Suprapubic skin (tissue), 4 donors: ENCODE results near the gene MSN. TPM values are rescaled to one million over a fixed set of nuclear protein-coding genes. Genes with fewer than 3 reads are reported as not detected.
"Not testable (repeated sequence)": the region's sequence is repeated elsewhere in the genome, so short reads cannot be mapped to it uniquely, and the experiment has no call there.

Source experiments
- DNase-seq, 2 donors: peaks; one replicate each; pipeline ENCODE4 v3.0.0-alpha.2; 2019; ENCODE audit warnings: low spot score in 2 of 2
- H3K27ac ChIP-seq: fragments of 200-600 bp; sonication (generic); one replicate; pipeline ENCODE4 v1.5.1; 2019
- H3K27me3 ChIP-seq: fragments of 200-600 bp; sonication (generic); one replicate; pipeline ENCODE4 v1.5.1; 2019
- H3K36me3 ChIP-seq: fragments of 200-600 bp; sonication (generic); one replicate; pipeline ENCODE4 v1.5.1; 2019
- H3K4me1 ChIP-seq: fragments of 200-600 bp; sonication (generic); one replicate; pipeline ENCODE4 v1.5.1; 2019
- H3K4me3 ChIP-seq: fragments of 200-600 bp; sonication (generic); one replicate; pipeline ENCODE4 v1.5.1; 2019; ENCODE audit warnings: mild to moderate bottlenecking
- H3K9me3 ChIP-seq: fragments of 200-600 bp; sonication (generic); one replicate; pipeline ENCODE4 v1.5.1; 2019
- CTCF ChIP-seq, 2 donors: fragments of 200-600 bp in 1 of 2; fragments of 450-650 bp in 1 of 2; sonication (generic) in 1 of 2; IDR thresholded peaks; one replicate each; pipeline ENCODE4 v1.5.1; 2016 to 2019; ENCODE audit warnings: antibody characterized with exemption in 2 of 2, mild to moderate bottlenecking in 1 of 2, moderate library complexity in 1 of 2
- EP300 ChIP-seq: sonication (generic); formaldehyde crosslinking; IDR thresholded peaks from one replicate; pipeline ENCODE4 v1.6.1; 2017; ENCODE audit warnings: antibody characterized with exemption
- POLR2A ChIP-seq, 2 donors: fragments of 450-650 bp; IDR thresholded peaks; one replicate each; pipeline ENCODE4 v1.6.1; 2017; ENCODE audit warnings: antibody characterized with exemption in 2 of 2, mild to moderate bottlenecking in 2 of 2, moderate library complexity in 2 of 2
- POLR2AphosphoS5 ChIP-seq, 3 donors: sonication (generic); formaldehyde crosslinking; IDR thresholded peaks; one replicate each; pipeline ENCODE4 v1.6.1; 2017; ENCODE audit warnings: antibody characterized with exemption in 3 of 3
- WGBS: methylation state at CpG from one replicate; pipeline ENCODE4 v1.1.5; 2018; 5-methylcytosine and 5-hydroxymethylcytosine counted together
- total RNA-seq, 4 donors: library from RNA; depleted of rRNA; stranded (reverse); fragments of >200 nt; gene quantifications; one replicate each; pipeline ENCODE4 v1.1.0, GENCODE V29; 2016

The MSN gene
- total RNA-seq, 4 donors from 2014 or later: 127 to 184 (median 169) TPM

DNA sequence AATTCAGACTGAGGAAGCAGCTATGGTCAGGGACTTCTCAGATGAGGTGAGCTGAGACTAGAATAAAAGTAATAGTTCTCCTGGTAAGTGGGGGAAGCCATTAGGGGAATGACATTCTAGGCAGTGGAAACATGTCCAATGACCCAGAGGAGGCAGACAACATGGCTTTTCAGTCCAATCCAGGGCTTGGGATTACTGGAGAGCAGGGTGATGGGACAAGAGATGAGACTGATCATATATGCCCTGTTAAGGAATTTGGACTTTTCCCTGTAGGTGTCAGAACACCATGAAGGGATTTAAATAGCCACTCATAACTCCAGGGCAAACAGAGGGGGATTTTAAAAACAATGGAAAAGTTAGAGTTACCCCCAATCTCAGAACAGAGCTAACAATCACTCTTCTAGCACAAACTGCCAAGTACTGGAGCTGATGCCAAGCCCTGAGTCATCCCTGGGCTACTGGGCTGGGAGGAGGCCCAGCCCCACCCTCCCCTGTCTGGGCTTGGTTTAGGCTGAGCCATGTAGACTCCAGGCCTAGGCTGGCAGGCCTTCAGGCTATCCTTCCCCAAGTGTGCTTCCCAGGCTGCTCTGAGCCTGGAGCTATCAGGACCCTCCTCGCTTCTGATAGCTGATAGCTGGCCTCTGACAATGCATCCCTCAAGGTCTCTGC lies 22.7 kb upstream of the MSN start:
- peak; percentile 81 to 88 for DNase-seq
- no CpG with 5 or more reads among the region's 1 CpG for WGBS

DNA sequence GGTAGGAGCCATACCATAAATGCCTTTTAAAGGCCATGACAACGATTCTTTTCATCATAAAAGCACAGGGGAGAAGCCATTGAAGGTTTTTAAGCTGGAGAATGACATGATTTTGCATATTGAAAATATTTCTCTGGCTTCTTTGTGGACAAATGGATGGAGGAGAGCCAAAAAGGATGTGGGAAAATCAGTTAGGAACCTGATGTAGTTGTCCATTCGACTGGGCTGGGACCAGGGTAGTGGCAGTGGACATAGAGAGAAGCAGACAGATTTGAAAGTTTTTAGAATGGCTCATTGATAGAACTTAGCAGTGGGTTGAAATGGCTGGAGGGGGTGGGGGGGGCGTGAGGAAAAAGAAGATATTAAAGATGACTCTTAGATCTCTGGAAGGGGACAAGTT lies 19.7 kb upstream of the MSN start:
- H3K4me3 ChIP-seq: no peak overlapping the region
- peaks cover 26% of the 10 kb centered on the region for H3K4me1 ChIP-seq
- no peaks in the 10 kb centered on the region for H3K9me3 ChIP-seq
- 66% methylated on average over 3 of the region's 3 CpGs for WGBS
- no peak for TF ChIP-seq POLR2AphosphoS5 (IDR thresholded peaks at IDR 0.05)
- no peak for TF ChIP-seq POLR2A (IDR thresholded peaks at IDR 0.05)
- no peak for TF ChIP-seq EP300
- TF ChIP-seq CTCF (IDR thresholded peaks at IDR 0.05): no peak
- no peaks in the 10 kb centered on the region for H3K27me3 ChIP-seq
- DNase-seq: no peak
- H3K36me3 ChIP-seq: no peaks in the 10 kb centered on the region
- H3K27ac ChIP-seq: no peak overlapping the region

More for the DNA sequence above, 22.7 kb upstream of the MSN start:
- no peaks in the 10 kb centered on the region for H3K9me3 ChIP-seq
- peaks cover 29% of the 10 kb centered on the region for H3K4me1 ChIP-seq
- peak overlapping the region; percentile 54 for H3K27ac ChIP-seq
- H3K27me3 ChIP-seq: no peaks in the 10 kb centered on the region
- TF ChIP-seq POLR2AphosphoS5 (IDR thresholded peaks at IDR 0.05) (no peak), CTCF (IDR thresholded peaks at IDR 0.05) (no peak), EP300 (no peak), POLR2A (IDR thresholded peaks at IDR 0.05) (no peak)
- H3K36me3 ChIP-seq: no peaks in the 10 kb centered on the region
- no peak overlapping the region for H3K4me3 ChIP-seq

DNA sequence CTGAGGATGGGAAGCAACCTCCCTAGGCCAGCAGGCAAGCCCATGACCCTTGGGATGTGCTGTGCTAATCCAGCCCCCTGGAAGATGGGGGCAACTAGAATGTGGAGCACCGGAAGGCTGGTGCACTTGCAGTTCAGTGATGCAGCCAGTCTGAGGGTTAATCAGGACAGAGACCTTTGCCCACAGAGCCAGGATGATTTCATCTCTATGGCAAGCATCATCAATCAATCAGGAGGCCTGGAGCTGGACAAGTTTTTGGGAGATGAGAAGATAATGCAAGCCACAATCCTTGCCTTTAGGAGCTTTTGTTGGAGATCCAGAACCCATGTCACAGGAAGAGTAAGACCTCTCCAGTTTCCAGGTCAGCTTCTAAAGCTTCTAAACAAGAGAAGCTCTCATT lies 15.4 kb upstream of the MSN start:
- Histone ChIP-seq H3K27me3 (no peaks in the 10 kb centered on the region), H3K36me3 (no peaks in the 10 kb centered on the region), H3K27ac (no peak overlapping the region), H3K4me3 (no peak overlapping the region), H3K4me1 (no peaks in the 10 kb centered on the region), H3K9me3 (no peaks in the 10 kb centered on the region)
- WGBS: 100% methylated on average over 1 of the region's 1 CpG
- TF ChIP-seq POLR2AphosphoS5 (IDR thresholded peaks at IDR 0.05) (no peak), CTCF (IDR thresholded peaks at IDR 0.05) (no peak), POLR2A (IDR thresholded peaks at IDR 0.05) (no peak), EP300 (no peak)
- no peak for DNase-seq

DNA sequence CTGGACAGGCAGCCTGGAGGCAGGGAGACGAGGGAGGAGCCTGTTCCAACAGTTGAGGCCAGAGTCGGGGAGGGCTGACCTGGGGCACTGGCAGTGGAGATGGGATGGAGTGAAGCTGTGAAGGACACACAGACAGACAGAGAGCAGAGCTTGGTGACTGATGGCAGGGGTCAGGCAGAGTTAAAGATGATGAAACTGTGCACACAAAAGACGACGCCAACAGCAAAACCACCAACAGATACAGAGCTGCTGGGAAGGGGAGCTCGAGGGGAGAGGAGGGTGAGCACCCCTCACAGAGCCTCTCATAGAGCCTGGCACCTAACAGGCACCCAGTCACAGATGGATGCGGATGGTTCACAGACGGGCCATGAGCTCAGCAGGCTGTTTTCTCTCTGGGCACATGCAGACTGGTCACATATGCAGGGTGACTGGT lies 10.4 kb upstream of the MSN start:
- H3K27me3 ChIP-seq, DNase-seq, H3K4me3 ChIP-seq, H3K9me3 ChIP-seq, H3K27ac ChIP-seq, H3K4me1 ChIP-seq, H3K36me3 ChIP-seq: not testable (repeated sequence)
- 58% methylated on average over 5 of the region's 7 CpGs for WGBS

- Histone ChIP-seq H3K27me3 (no peaks in the 10 kb centered on the region), H3K36me3 (no peaks in the 10 kb centered on the region), H3K27ac (no peak overlapping the region), H3K4me3 (no peak overlapping the region), H3K9me3 (no peaks in the 10 kb centered on the region), H3K4me1 (no peaks in the 10 kb centered on the region)
- no peak for TF ChIP-seq POLR2A (IDR thresholded peaks at IDR 0.05)
- TF ChIP-seq CTCF (IDR thresholded peaks at IDR 0.05): no peak
- TF ChIP-seq EP300: no peak
- WGBS: 81% methylated on average over 5 of the region's 5 CpGs
- no peak for DNase-seq
Observed at GRCh38 chrX:65657659-65658058, 9.8 kb upstream of the MSN start.

- H3K4me3 ChIP-seq: no peak overlapping the region
- TF ChIP-seq POLR2A (IDR thresholded peaks at IDR 0.05) (no peak), CTCF (IDR thresholded peaks at IDR 0.05) (no peak), EP300 (no peak), POLR2AphosphoS5 (IDR thresholded peaks at IDR 0.05) (no peak)
- H3K36me3 ChIP-seq: no peaks in the 10 kb centered on the region
- H3K27ac ChIP-seq: no peak overlapping the region
- no peaks in the 10 kb centered on the region for H3K4me1 ChIP-seq
- no peaks in the 10 kb centered on the region for H3K9me3 ChIP-seq
- no peaks in the 10 kb centered on the region for H3K27me3 ChIP-seq
- DNase-seq: no peak
Observed at GRCh38 chrX:65658229-65658628, 9.2 kb upstream of the MSN start.
